Ovary (tissue), 9 donors: ENCODE measurements around the gene FIG4. TPM values are rescaled to one million over a fixed set of nuclear protein-coding genes. Genes with fewer than 3 reads are reported as not detected.

Experiments used
- DNase-seq, 5 donors: peaks; one replicate each; pipeline ENCODE4 v3.0.0-alpha.2; 2019 to 2020
- H3K27ac ChIP-seq, 2 donors: fragments of 200-600 bp; one replicate each; pipeline versions ENCODE4 v1.5.1 to v1.8.0; 2019 to 2022
- H3K27me3 ChIP-seq: fragments of 200-600 bp; one replicate; pipeline ENCODE4 v1.8.0; 2022
- H3K36me3 ChIP-seq: fragments of 200-600 bp; sonication (generic); one replicate; pipeline ENCODE4 v1.5.1; 2019
- H3K4me1 ChIP-seq: one replicate; pipeline ENCODE4 v1.8.1; 2013; ENCODE audit warnings: mild to moderate bottlenecking, moderate library complexity; ENCODE audit not compliant: insufficient read depth
- H3K4me3 ChIP-seq: fragments of 200-600 bp; sonication (generic); one replicate; pipeline ENCODE4 v1.5.1; 2017
- H3K9me3 ChIP-seq, 2 donors: fragments of 200-600 bp in 1 of 2; sonication (generic) in 1 of 2; one replicate each; pipeline versions ENCODE4 v1.5.1 to v1.8.1; 2013 to 2019; ENCODE audit warnings: mild to moderate bottlenecking in 1 of 2, moderate library complexity in 1 of 2
- CTCF ChIP-seq, 3 donors: fragments of 450-650 bp in 2 of 3; fragments of 200-600 bp in 1 of 3; IDR thresholded peaks; one replicate each; pipeline versions ENCODE4 v1.5.1 to v1.8.0; 2016 to 2022; ENCODE audit warnings: antibody characterized with exemption in 3 of 3, mild to moderate bottlenecking in 1 of 3
- EP300 ChIP-seq: sonication (generic); formaldehyde crosslinking; IDR thresholded peaks from one replicate; pipeline ENCODE4 v1.6.1; 2017; ENCODE audit warnings: antibody characterized with exemption
- POLR2A ChIP-seq: fragments of 450-650 bp; IDR thresholded peaks from one replicate; pipeline ENCODE4 v1.6.1; 2017; ENCODE audit warnings: antibody characterized with exemption, mild to moderate bottlenecking, moderate library complexity
- WGBS, 3 donors: extraction: QIAGEN DNeasy Blood & Tissue Kit in 1 of 3; methylation state at CpG; one replicate each; pipeline versions ENCODE4 v1.1.5 to v1.1.7; 2013 to 2017; 5-methylcytosine and 5-hydroxymethylcytosine counted together
- intact Hi-C, 4 donors: fragments of 100-400 bp; cut with DNase I; formaldehyde crosslinking; loops; one replicate each; pipeline versions ENCODE4 v1.11.0 to v1.15.1; 2022 to 2023
- polyA plus RNA-seq, 2 donors: library from polyadenylated mRNA; stranded (reverse); fragments of 200-250 nt in 1 of 2; fragments of 350-450 nt in 1 of 2; fragmentation: Illumina TruSeq in 1 of 2; extraction: RNeasy Lipid Tissue Mini Kit (QIAGEN cat#74804) in 1 of 2; gene quantifications; one replicate each; pipeline ENCODE4 v1.2.3, GENCODE V29; 2013 to 2014
- total RNA-seq, 7 donors: library from RNA; depleted of rRNA in 2 of 7; stranded (reverse); fragments of >200 nt in 2 of 7; fragmentation: NEBNext Ultra II Directional in 3 of 7; extraction: Animal tissue kit (Norgen Biotek cat#: 25700) in 3 of 7; gene quantifications; one replicate each; pipeline versions ENCODE4 v1.1.0 to v1.2.4, GENCODE V29; 2016 to 2023
- donor health status: DM: no; HTN: no; CAD: no; lungs with moderate emphysema.
- donor health status: DM: no; HTN: no; CAD: no.
- donor health status: Bipolar disorder and iron deficiency.
- donor health status: DM: yes; HTN: yes; CAD: no.
- donor health status: DM: no; HTN: no; CAD: no.
- donor health status: DM: yes; HTN: yes; CAD: no.

FIG4 gene
- total and polyA plus RNA-seq, 9 donors = 7.4 to 17.5 (median 13.3) TPM

GRCh38 chr6:109660526-109661320 is 30.4 kb upstream of the FIG4 start:
- 48 to 64% (median 55%) methylated on average over 1 of the region's 1 CpG for WGBS, 3 donors

GRCh38 chr6:109662192-109662591 is 28.9 kb upstream of the FIG4 start:
- Histone ChIP-seq H3K4me1 (no peaks in the 10 kb centered on the region), H3K4me3 (no peak overlapping the region), H3K36me3 (no peaks in the 10 kb centered on the region), H3K9me3 (no peaks in the 10 kb centered on the region), H3K27ac (no peak overlapping the region), H3K27me3 (no peaks in the 10 kb centered on the region)
- TF ChIP-seq CTCF (IDR thresholded peaks at IDR 0.05) = no peak
- TF ChIP-seq POLR2A = no peak
- TF ChIP-seq EP300 = no peak
- intact Hi-C loops = no loop called here
- DNase-seq = no peak
- WGBS, 3 donors = 83 to 94% (median 86%) methylated on average over 2 of the region's 2 CpGs

More at GRCh38 chr6:109660526-109661320, 30.4 kb upstream of the FIG4 start:
- TF ChIP-seq EP300 (no peak), POLR2A (no peak), CTCF (IDR thresholded peaks at IDR 0.05) (no peak)
- H3K27ac ChIP-seq = no peak overlapping the region
- no peaks in the 10 kb centered on the region for H3K27me3 ChIP-seq
- intact Hi-C loops = no loop called here
- no peaks in the 10 kb centered on the region for H3K4me1 ChIP-seq
- H3K4me3 ChIP-seq = no peak overlapping the region
- DNase-seq = no peak
- H3K36me3 ChIP-seq = no peaks in the 10 kb centered on the region
- H3K9me3 ChIP-seq = no peaks in the 10 kb centered on the region

GRCh38 chr6:109669811-109670210 is 21.3 kb upstream of the FIG4 start:
- DNase-seq = no peak
- TF ChIP-seq CTCF (IDR thresholded peaks at IDR 0.05) (no peak), POLR2A (no peak), EP300 (no peak)
- intact Hi-C loops = no loop called here
- H3K27me3 ChIP-seq = no peaks in the 10 kb centered on the region
- H3K36me3 ChIP-seq = no peaks in the 10 kb centered on the region
- WGBS, 3 donors = 57 to 86% (median 70%) methylated on average over 4 of the region's 4 CpGs
- no peak overlapping the region for H3K27ac ChIP-seq
- H3K4me1 ChIP-seq = no peaks in the 10 kb centered on the region
- H3K4me3 ChIP-seq = no peak overlapping the region
- H3K9me3 ChIP-seq = no peaks in the 10 kb centered on the region

GRCh38 chr6:109671733-109672132 is 19.4 kb upstream of the FIG4 start:
- no peak overlapping the region for H3K4me3 ChIP-seq
- H3K9me3 ChIP-seq = no peaks in the 10 kb centered on the region
- TF ChIP-seq CTCF (IDR thresholded peaks at IDR 0.05) (no peak), EP300 (no peak), POLR2A (no peak)
- DNase-seq = no peak
- H3K4me1 ChIP-seq = no peaks in the 10 kb centered on the region
- intact Hi-C loops = no loop called here
- peaks cover 2% of the 10 kb centered on the region for H3K27me3 ChIP-seq
- no peak overlapping the region for H3K27ac ChIP-seq
- no peaks in the 10 kb centered on the region for H3K36me3 ChIP-seq
- 34 to 41% (median 38%) methylated on average over 2 of the region's 2 CpGs for WGBS, 3 donors
